H1 (cell line): ENCODE measurements around the gene ZNF771. TPM values are rescaled to one million over a fixed set of nuclear protein-coding genes. Genes with fewer than 3 reads are reported as not detected.

Experiments
- CTCF ChIA-PET: fragments of 300-600 bp; sonication (Branson Sonifier 250); formaldehyde crosslinking; loops from one replicate; lab custom pipeline; 2021; ENCODE audit not compliant: partially characterized antibody; lab: Charles Lee
- POLR2A ChIA-PET: fragments of 300-600 bp; sonication (Branson Sonifier 250); formaldehyde crosslinking; loops from one replicate; lab custom pipeline; 2021; ENCODE audit warnings: inconsistent platforms; ENCODE audit not compliant: partially characterized antibody; lab: Charles Lee
- DNase-seq, 2 experiments: peaks; one replicate each; pipeline versions ENCODE4 v3.0.0 to v3.0.0-alpha.2; 2010 to 2022; ENCODE audit warnings: low spot score in 2 of 2, low read depth in 1 of 2, mixed read lengths in 1 of 2
- FAIRE-seq: peaks from 2 replicates; lab custom pipeline; 2011; peaks lifted over from hg19 to GRCh38; lab: Jason Lieb, UNC
- H2AFZ ChIP-seq: 2 replicates; pipeline ENCODE4 v1.8.1; 2012; ENCODE audit warnings: low read length, inconsistent platforms
- H2AK5ac ChIP-seq: 2 replicates; pipeline ENCODE4 v1.6.1; 2013; ENCODE audit warnings: low read depth, low read length
- H2BK120ac ChIP-seq: replicated peaks from 2 replicates; pipeline ENCODE3; 2013; ENCODE audit warnings: low read depth, low read length, inconsistent platforms
- H2BK12ac ChIP-seq: 2 replicates; pipeline ENCODE4 v1.6.1; 2013; ENCODE audit warnings: low read depth, low read length
- H2BK15ac ChIP-seq: 2 replicates; pipeline ENCODE4 v1.6.1; 2013; ENCODE audit warnings: low read length
- H2BK20ac ChIP-seq: 2 replicates; pipeline ENCODE4 v1.6.1; 2013; ENCODE audit warnings: low read length
- H2BK5ac ChIP-seq: 2 replicates; pipeline ENCODE4 v1.6.1; 2013; ENCODE audit warnings: low read depth, low read length
- H3K14ac ChIP-seq: 2 replicates; pipeline ENCODE4 v1.6.1; 2013; ENCODE audit warnings: inconsistent platforms; ENCODE audit not compliant: insufficient read length
- H3K18ac ChIP-seq: 2 replicates; pipeline ENCODE4 v1.6.1; 2013; ENCODE audit warnings: low read length; ENCODE audit errors: extremely low read depth
- H3K23ac ChIP-seq: 2 replicates; pipeline ENCODE4 v1.6.1; 2013; ENCODE audit warnings: inconsistent platforms; ENCODE audit not compliant: insufficient read length
- H3K23me2 ChIP-seq: 2 replicates; pipeline ENCODE4 v1.6.1; 2013; ENCODE audit warnings: low read depth, low read length
- H3K27ac ChIP-seq: 2 replicates; pipeline ENCODE4 v1.6.1; 2011; ENCODE audit warnings: low read depth, low read length, inconsistent platforms
- H3K27me3 ChIP-seq, 4 experiments: replicated peaks in 1 of 4; 1 replicate in 1 of 4; 2 replicates in 3 of 4; pipeline versions ENCODE4 v1.6.1 to v1.8.1; 2011 to 2013; ENCODE audit warnings: low read length in 3 of 4, mild to moderate bottlenecking in 3 of 4, inconsistent platforms in 2 of 4, mixed read lengths in 2 of 4, moderate library complexity in 1 of 4; ENCODE audit not compliant: control insufficient read depth in 3 of 4, insufficient read depth in 3 of 4; ENCODE audit errors: extremely low read depth in 1 of 4
- H3K36me3 ChIP-seq, 4 experiments: 2 replicates each; pipeline versions ENCODE4 v1.6.1 to v1.8.1; 2011 to 2013; ENCODE audit warnings: mild to moderate bottlenecking in 4 of 4, low read length in 3 of 4, moderate library complexity in 2 of 4, control low read depth in 1 of 4, inconsistent platforms in 1 of 4; ENCODE audit not compliant: insufficient read depth in 4 of 4, control insufficient read depth in 2 of 4
- H3K4ac ChIP-seq: replicated peaks from 2 replicates; pipeline ENCODE3; 2013; ENCODE audit warnings: low read length, low read depth, mixed read lengths, inconsistent platforms; ENCODE audit not compliant: insufficient read length
- H3K4me1 ChIP-seq, 4 experiments: replicated peaks in 1 of 4; 1 replicate in 1 of 4; 2 replicates in 3 of 4; pipeline versions ENCODE4 v1.6.1 to v1.8.1; 2011 to 2013; ENCODE audit warnings: low read length in 3 of 4, inconsistent platforms in 2 of 4, mixed read lengths in 1 of 4; ENCODE audit not compliant: insufficient read depth in 4 of 4, control insufficient read depth in 3 of 4
- H3K4me2 ChIP-seq, 2 experiments: 2 replicates each; pipeline versions ENCODE4 v1.6.1 to v1.8.1; 2011 to 2013; ENCODE audit warnings: low read depth in 2 of 2, low read length in 2 of 2, control low read depth in 1 of 2, inconsistent platforms in 1 of 2, mild to moderate bottlenecking in 1 of 2; ENCODE audit not compliant: insufficient read depth in 1 of 2
- H3K4me3 ChIP-seq, 4 experiments: fragments of 200-600, 300-600 bp in 1 of 4; sonication (generic), shearing (Covaris generic), sonication (Bioruptor Twin) in 1 of 4; 2 replicates each; pipeline versions ENCODE4 v1.5.1 to v1.8.1; 2011 to 2016; ENCODE audit warnings: low read length in 4 of 4, low read depth in 3 of 4, control low read depth in 2 of 4, inconsistent platforms in 2 of 4, mild to moderate bottlenecking in 2 of 4, mixed read lengths in 1 of 4, moderate library complexity in 1 of 4; ENCODE audit not compliant: insufficient read depth in 2 of 4; ENCODE audit errors: extremely low read depth in 1 of 4
- H3K56ac ChIP-seq: replicated peaks from 2 replicates; pipeline ENCODE3; 2013; ENCODE audit warnings: low read depth, mild to moderate bottlenecking, mixed read lengths, low read length, inconsistent platforms; ENCODE audit not compliant: insufficient read length
- H3K79me1 ChIP-seq: 2 replicates; pipeline ENCODE4 v1.6.1; 2013; ENCODE audit warnings: low read depth, low read length, control low read depth
- H3K79me2 ChIP-seq, 2 experiments: 2 replicates each; pipeline versions ENCODE4 v1.6.1 to v1.8.1; 2012 to 2013; ENCODE audit warnings: low read length in 2 of 2, mild to moderate bottlenecking in 2 of 2, inconsistent platforms in 1 of 2; ENCODE audit not compliant: insufficient read depth in 2 of 2, control insufficient read depth in 1 of 2
- H3K9ac ChIP-seq, 4 experiments: replicated peaks in 1 of 4; 1 replicate in 1 of 4; 2 replicates in 3 of 4; pipeline versions ENCODE4 v1.6.1 to v1.8.1; 2011 to 2013; ENCODE audit warnings: low read depth in 3 of 4, low read length in 3 of 4, control low read depth in 2 of 4, mild to moderate bottlenecking in 2 of 4, moderate library complexity in 2 of 4, inconsistent platforms in 1 of 4; ENCODE audit errors: extremely low read depth in 1 of 4
- H3K9me3 ChIP-seq, 2 experiments: 2 replicates each; pipeline versions ENCODE4 v1.6.1 to v1.8.1; 2012 to 2013; ENCODE audit warnings: mild to moderate bottlenecking in 2 of 2, moderate library complexity in 2 of 2, control low read depth in 1 of 2, inconsistent platforms in 1 of 2, low read depth in 1 of 2, low read length in 1 of 2, mixed read lengths in 1 of 2; ENCODE audit not compliant: insufficient read depth in 2 of 2
- H4K20me1 ChIP-seq, 2 experiments: replicated peaks in 1 of 2; 2 replicates each; pipeline versions ENCODE3 to v1.8.1; 2011 to 2013; ENCODE audit warnings: inconsistent platforms in 2 of 2, low read length in 2 of 2, mild to moderate bottlenecking in 1 of 2; ENCODE audit not compliant: insufficient read depth in 2 of 2, control insufficient read depth in 1 of 2
- H4K5ac ChIP-seq: 2 replicates; pipeline ENCODE4 v1.6.1; 2013; ENCODE audit warnings: low read length, low read depth, mixed read lengths, inconsistent platforms; ENCODE audit not compliant: insufficient read length
- H4K8ac ChIP-seq: 2 replicates; pipeline ENCODE4 v1.8.0; 2013; ENCODE audit warnings: mild to moderate bottlenecking, moderate library complexity, low read length, inconsistent platforms; ENCODE audit not compliant: insufficient read depth; ENCODE audit errors: extremely low read depth
- H4K91ac ChIP-seq: replicated peaks from 2 replicates; pipeline ENCODE3; 2013; ENCODE audit warnings: low read length, mixed read lengths, inconsistent platforms; ENCODE audit not compliant: insufficient read length
- EZH2 ChIP-seq: fragments of 200-600 bp; sonication (generic); IDR thresholded peaks from 2 replicates; pipeline ENCODE4 v1.7.1; 2012; ENCODE audit warnings: low read depth, mild to moderate bottlenecking, moderate library complexity, low read length, inconsistent platforms; ENCODE audit not compliant: severe bottlenecking
- HDAC2 ChIP-seq, 2 experiments: fragments of 300-600 bp in 1 of 2; sonication (generic) in 1 of 2; IDR thresholded peaks; 2 replicates each; pipeline ENCODE4 v1.6.1; 2011 to 2012; ENCODE audit warnings: low read depth in 2 of 2, low read length in 2 of 2, mild to moderate bottlenecking in 2 of 2, moderate library complexity in 2 of 2, borderline replicate concordance in 1 of 2, inconsistent platforms in 1 of 2
- JUND ChIP-seq: IDR thresholded peaks from 2 replicates; pipeline ENCODE4 v1.6.1; 2011; ENCODE audit warnings: mild to moderate bottlenecking, improper control_type of control experiment, low read length
- RBBP5 ChIP-seq: IDR thresholded peaks from 2 replicates; pipeline ENCODE4 v1.7.1; 2012; ENCODE audit warnings: low read depth, mild to moderate bottlenecking, inconsistent platforms, low read length, moderate library complexity, borderline replicate concordance
- TCF12 ChIP-seq: IDR thresholded peaks from 2 replicates; pipeline ENCODE4 v1.6.1; 2011; ENCODE audit warnings: low read depth, mild to moderate bottlenecking, low read length
- WGBS, 2 experiments: shearing (Covaris generic) in 1 of 2; methylation state at CpG; one replicate each; pipeline versions ENCODE4 v1.1.6 to v1.1.7; 2013 to 2015; ENCODE audit warnings: low lambda C conversion rate in 2 of 2, mixed read lengths in 2 of 2, inconsistent platforms in 1 of 2, low coverage in 1 of 2, missing lambda C conversion rate in 1 of 2; ENCODE audit not compliant: insufficient replicate concordance in 2 of 2, insufficient coverage in 1 of 2, insufficient read length in 1 of 2; ENCODE audit errors: extremely low coverage in 1 of 2, missing lambda C conversion rate in 1 of 2; 5-methylcytosine and 5-hydroxymethylcytosine counted together
- polyA plus RNA-seq, 7 experiments: library from polyadenylated mRNA; depleted of rRNA in 3 of 7; stranded (reverse) in 5 of 7; unstranded in 2 of 7; fragments of >200 nt in 5 of 7; fragments of 200-250 nt in 2 of 7; gene quantifications; 1 replicate in 5 of 7; 2 replicates in 1 of 7; 4 replicates in 1 of 7; pipeline versions ENCODE4 v1.2.1 to v1.2.3, GENCODE V29; 2011 to 2013; ENCODE audit warnings: missing spikeins in 2 of 7, mixed read lengths in 2 of 7
- total RNA-seq: library from RNA; stranded (reverse); fragmentation: NEBNext Ultra II Directional; extraction: Animal tissue kit (Norgen Biotek cat#: 25700); gene quantifications from 2 replicates; pipeline ENCODE4 v1.2.1, GENCODE V29; 2021
- TF ChIP-seq, protein P1 (sequence below), 3 experiments: IDR thresholded peaks; 1 replicate in 2 of 3; 2 replicates in 1 of 3; pipeline versions ENCODE4 v1.5.1 to v1.6.1; 2011; ENCODE audit warnings: low read length in 3 of 3, mild to moderate bottlenecking in 3 of 3, inconsistent platforms in 2 of 3, low read depth in 1 of 3, moderate library complexity in 1 of 3; ENCODE audit not compliant: insufficient read depth in 1 of 3; ENCODE audit errors: control extremely low read depth in 1 of 3
- TF ChIP-seq, protein P2 (sequence below): IDR thresholded peaks from 2 replicates; pipeline ENCODE4 v1.6.1; 2011; ENCODE audit warnings: low read length, improper control_type of control experiment
- TF ChIP-seq, protein P3 (sequence below): IDR thresholded peaks from 2 replicates; pipeline ENCODE4 v1.6.1; 2012; ENCODE audit warnings: inconsistent platforms

ZNF771 gene
- total and polyA plus RNA-seq, 2 of the 8 experiments (the other 6 are each of a cell fraction or from before 2014, with no cell fraction given): 10.6 to 15.7 TPM

DNA sequence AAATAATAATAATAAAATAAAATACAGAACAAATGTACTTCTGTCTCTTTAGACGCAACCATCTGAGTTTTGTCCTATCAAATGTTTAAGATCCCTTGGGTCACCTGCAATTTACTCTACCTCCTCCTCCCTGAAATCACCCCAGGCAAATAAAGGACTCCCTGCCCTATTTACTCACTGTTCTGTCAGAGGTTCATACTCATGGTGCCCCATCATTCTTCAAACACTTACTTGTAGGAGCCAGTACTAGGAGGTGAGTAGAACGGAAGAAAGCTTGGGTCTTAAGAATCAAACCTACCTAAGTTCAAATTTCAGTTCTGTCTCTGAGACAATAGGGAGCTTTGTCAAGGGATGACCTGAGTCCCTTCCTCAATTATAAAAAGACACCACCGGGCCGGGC, 40.9 kb upstream of the ZNF771 start:
- Histone ChIP-seq H4K5ac (no peak overlapping the region), H3K56ac (no peak overlapping the region), H3K79me1 (peaks cover 10% of the 10 kb centered on the region), H3K4me2 (no peak overlapping the region; a peak in 1 of 4 replicates), H3K9ac (no peak overlapping the region), H2BK15ac (no peak overlapping the region), H3K4ac (no peak overlapping the region), H2BK120ac (no peak overlapping the region), H3K23me2 (peaks cover 10% of the 10 kb centered on the region; the same call in 1 of the 2 replicates), H3K23ac (no peak overlapping the region), H2BK12ac (no peak overlapping the region), H3K9me3 (no peaks in the 10 kb centered on the region), H2BK5ac (no peak overlapping the region), H3K14ac (no peak overlapping the region), H3K4me1 (peaks cover 0 to 17% (median 11%) of the 10 kb centered on the region in 4 experiments; a peak in 6 of 7 replicates), H3K36me3 (0 out of 8 replicates have a peak, but pooled peaks cover 0 to 4% (median 0%) of the 10 kb centered on the region in 4 experiments), H4K20me1 (peaks cover 4 to 19% of the 10 kb centered on the region in 2 experiments), H2BK20ac (no peak overlapping the region), H3K4me3 (no peak overlapping the region), H4K91ac (no peak overlapping the region), H2AK5ac (no peak overlapping the region), H4K8ac (no peak overlapping the region), H3K18ac (no peak overlapping the region), H3K27me3 (no peaks in the 10 kb centered on the region), H3K79me2 (peaks cover 0 to 29% of the 10 kb centered on the region in 2 experiments; a peak in 2 of 4 replicates), H2AFZ (no peak overlapping the region), H3K27ac (no peak overlapping the region)
- POLR2A ChIA-PET: interaction anchor here (0.9 to 6.9 kb wide), 3 partner anchors 9 to 54 kb away, joined by 3 to 79 read pairs (median 3); partner anchors contain the start of gene CD2BP2
- DNase-seq: no peak
- WGBS, 2 experiments: 91% methylated on average over 4 of the region's 4 CpGs; no CpG with 5 or more reads in 1 of the 2 experiments
- CTCF ChIA-PET: interaction anchor here (1.1 kb wide), 1 partner anchor 20 kb away, joined by 3 read pairs; no protein-coding TSS in a partner anchor
- FAIRE-seq: no peak
- TF ChIP-seq, protein P1, sequence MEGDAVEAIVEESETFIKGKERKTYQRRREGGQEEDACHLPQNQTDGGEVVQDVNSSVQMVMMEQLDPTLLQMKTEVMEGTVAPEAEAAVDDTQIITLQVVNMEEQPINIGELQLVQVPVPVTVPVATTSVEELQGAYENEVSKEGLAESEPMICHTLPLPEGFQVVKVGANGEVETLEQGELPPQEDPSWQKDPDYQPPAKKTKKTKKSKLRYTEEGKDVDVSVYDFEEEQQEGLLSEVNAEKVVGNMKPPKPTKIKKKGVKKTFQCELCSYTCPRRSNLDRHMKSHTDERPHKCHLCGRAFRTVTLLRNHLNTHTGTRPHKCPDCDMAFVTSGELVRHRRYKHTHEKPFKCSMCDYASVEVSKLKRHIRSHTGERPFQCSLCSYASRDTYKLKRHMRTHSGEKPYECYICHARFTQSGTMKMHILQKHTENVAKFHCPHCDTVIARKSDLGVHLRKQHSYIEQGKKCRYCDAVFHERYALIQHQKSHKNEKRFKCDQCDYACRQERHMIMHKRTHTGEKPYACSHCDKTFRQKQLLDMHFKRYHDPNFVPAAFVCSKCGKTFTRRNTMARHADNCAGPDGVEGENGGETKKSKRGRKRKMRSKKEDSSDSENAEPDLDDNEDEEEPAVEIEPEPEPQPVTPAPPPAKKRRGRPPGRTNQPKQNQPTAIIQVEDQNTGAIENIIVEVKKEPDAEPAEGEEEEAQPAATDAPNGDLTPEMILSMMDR (IDR thresholded peaks at IDR 0.05; ENCODE audit: control extremely low read depth in 1 of 3, insufficient read depth in 1 of 3, low read depth in 1 of 3, low read length in 3 of 3): no peak
- TF ChIP-seq HDAC2 (IDR thresholded peaks at IDR 0.05; ENCODE audit: borderline replicate concordance in 1 of 2, low read depth in 2 of 2, low read length in 2 of 2) (no peak), RBBP5 (no peak), TCF12 (no peak), EZH2 (no peak), JUND (no peak)
- TF ChIP-seq, protein P2, sequence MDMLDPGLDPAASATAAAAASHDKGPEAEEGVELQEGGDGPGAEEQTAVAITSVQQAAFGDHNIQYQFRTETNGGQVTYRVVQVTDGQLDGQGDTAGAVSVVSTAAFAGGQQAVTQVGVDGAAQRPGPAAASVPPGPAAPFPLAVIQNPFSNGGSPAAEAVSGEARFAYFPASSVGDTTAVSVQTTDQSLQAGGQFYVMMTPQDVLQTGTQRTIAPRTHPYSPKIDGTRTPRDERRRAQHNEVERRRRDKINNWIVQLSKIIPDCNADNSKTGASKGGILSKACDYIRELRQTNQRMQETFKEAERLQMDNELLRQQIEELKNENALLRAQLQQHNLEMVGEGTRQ: no peak
- TF ChIP-seq, protein P3, sequence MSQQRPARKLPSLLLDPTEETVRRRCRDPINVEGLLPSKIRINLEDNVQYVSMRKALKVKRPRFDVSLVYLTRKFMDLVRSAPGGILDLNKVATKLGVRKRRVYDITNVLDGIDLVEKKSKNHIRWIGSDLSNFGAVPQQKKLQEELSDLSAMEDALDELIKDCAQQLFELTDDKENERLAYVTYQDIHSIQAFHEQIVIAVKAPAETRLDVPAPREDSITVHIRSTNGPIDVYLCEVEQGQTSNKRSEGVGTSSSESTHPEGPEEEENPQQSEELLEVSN: no peak
